Erythroblast (primary cell): ENCODE results near the gene MAD2L2.
A peak's percentile ranks its signal among the peaks of the same experiment; 100 is the strongest.

ENCODE experiments used
- DNase-seq, 2 experiments: peaks; one replicate each; lab custom pipeline; 2025; lab: John Stamatoyannopoulos, UW
- GATA1 ChIP-seq: IDR thresholded peaks from 2 replicates; pipeline ENCODE4 v1.6.1; 2011; ENCODE audit warnings: low read depth, mild to moderate bottlenecking, control low read depth, low read length, moderate library complexity
- POLR2A ChIP-seq: IDR thresholded peaks from 2 replicates; pipeline ENCODE4 v1.6.1; 2011; ENCODE audit warnings: mild to moderate bottlenecking, low read length

Gene MAD2L2

GRCh38 chr1:11649624-11650330 lies 31.2 kb downstream of the MAD2L2 start:
- DNase-seq, result no peak
- TF ChIP-seq GATA1 (no peak), POLR2A (no peak)

DNA sequence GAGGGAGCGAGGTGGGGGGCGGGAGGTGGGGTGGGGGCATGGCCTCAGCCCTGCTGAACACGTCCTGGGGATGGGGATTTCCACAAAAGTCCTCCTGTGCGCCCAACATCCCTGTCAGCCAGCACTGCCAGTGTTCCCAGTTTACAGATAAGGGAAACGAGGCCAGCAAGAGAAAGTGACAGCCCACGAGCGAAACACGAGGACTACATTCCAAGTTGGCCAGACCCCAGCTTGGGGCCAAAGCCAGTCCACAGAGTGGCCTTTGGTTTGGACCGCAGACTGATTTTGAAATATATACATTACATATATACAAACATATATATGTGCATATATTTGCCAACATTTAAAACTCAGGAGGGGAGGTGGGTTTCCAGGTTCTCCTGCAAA lies 31.7 kb downstream of the MAD2L2 start:
- DNase-seq, result no peak

GRCh38 chr1:11648732-11649158 lies 32.2 kb downstream of the MAD2L2 start:
- no peak for TF ChIP-seq POLR2A
- TF ChIP-seq GATA1, result no peak
- peak; percentile 42 to 49 for DNase-seq

More for the DNA sequence above, 31.7 kb downstream of the MAD2L2 start:
- no peak for TF ChIP-seq GATA1

GRCh38 chr1:11648039-11648438 lies 32.9 kb downstream of the MAD2L2 start:
- no peak for DNase-seq
- no peak for TF ChIP-seq POLR2A

- TF ChIP-seq POLR2A (no peak), GATA1 (no peak)
- no peak for DNase-seq
Measured at GRCh38 chr1:11647333-11647732, 33.6 kb downstream of the MAD2L2 start.

DNA sequence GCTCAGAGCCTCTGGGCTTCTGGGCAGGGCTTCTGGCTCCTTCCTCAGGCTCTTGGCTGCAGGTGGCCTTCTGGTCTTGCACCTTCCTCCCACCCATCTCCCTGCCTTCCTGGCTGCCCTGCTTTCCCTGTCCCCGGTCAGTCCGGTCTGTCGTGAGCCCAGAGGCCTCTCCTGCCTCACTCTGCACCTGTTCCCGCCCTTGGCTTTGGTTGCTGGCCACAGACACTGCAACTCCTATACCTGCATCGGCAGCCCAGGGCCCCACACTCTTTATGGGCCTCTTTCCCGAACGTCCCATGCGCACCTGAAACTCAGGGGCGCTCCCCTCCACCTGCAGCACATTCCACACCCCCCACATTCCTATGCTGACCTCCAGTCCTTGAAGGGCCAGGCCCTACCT lies 34.6 kb downstream of the MAD2L2 start:
- TF ChIP-seq POLR2A, result no peak
- no peak for DNase-seq

- TF ChIP-seq GATA1, result no peak
- TF ChIP-seq POLR2A, result no peak
- DNase-seq, result peak; percentile 74 to 86
Measured at GRCh38 chr1:11645670-11646265, 35.2 kb downstream of the MAD2L2 start.

DNA sequence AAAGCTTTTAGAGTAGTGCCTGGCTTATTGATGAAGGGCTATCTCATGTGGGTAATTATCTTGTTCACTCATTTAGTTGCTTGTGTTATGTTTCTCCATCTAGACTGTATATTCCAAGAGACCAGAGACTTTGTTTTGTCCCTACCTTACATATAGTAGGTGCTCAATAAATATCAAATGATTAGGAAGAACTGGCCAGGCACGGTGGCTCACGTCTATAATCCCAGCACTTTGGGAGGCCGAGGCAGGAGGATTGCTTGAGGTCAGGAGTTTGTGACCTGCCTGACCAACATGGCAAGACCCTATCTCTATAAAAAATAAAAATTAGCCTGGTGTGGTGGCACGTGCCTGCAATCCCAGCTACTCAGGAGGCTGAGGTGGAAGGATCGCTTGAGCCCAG lies 35.7 kb downstream of the MAD2L2 start:
- TF ChIP-seq GATA1 (no peak), POLR2A (no peak)
- no peak for DNase-seq

DNA sequence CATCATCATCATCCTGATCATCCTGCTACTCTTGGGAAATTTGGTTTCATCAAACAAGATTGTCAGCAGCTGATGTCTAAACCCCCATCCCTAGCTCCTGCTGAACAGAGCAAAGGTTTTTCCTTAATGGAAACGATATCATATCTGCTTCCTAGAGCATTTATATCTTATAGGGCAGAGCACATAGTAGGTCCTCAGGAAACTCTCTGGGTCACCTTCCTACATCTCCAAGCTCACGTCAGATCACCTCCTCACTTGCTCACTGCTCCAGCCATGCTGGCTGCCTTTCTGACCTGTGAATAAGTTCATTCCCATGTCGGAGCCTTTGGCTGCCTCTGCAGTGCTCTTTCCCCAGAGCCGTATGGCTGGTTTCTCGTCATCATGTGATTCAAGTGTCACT lies 37.2 kb downstream of the MAD2L2 start:
- no peak for TF ChIP-seq POLR2A
- no peak for TF ChIP-seq GATA1
- DNase-seq, result no peak

DNA sequence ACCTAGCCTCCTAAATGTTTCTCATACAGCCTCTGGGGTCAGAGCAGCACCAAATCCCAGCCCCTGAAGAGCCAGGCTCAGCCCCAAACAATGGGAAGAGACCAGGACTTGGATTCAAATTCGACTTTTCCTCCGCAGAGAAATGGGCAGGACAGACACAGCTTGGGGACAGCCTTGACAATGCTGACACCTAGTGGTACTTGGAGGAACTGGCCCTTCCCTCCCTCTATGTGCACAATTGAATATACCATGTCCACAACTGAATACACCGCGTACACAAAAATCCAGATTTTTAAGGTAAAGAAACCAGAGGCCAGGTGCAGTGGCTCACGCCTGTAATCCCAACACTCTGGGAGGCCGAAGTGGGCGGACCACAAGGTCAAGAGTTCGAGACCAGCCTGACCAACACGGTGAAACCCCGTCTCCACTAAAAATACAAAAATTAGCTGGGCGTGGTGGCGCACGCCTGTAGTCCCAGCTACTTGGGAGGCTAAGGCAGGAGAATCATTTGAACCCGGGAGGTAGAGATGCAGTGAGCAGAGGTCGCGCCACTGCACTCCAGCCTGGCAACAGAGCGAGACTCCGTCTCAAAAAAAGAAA lies 38.4 kb downstream of the MAD2L2 start:
- DNase-seq, result peak; percentile 57 to 81

DNA sequence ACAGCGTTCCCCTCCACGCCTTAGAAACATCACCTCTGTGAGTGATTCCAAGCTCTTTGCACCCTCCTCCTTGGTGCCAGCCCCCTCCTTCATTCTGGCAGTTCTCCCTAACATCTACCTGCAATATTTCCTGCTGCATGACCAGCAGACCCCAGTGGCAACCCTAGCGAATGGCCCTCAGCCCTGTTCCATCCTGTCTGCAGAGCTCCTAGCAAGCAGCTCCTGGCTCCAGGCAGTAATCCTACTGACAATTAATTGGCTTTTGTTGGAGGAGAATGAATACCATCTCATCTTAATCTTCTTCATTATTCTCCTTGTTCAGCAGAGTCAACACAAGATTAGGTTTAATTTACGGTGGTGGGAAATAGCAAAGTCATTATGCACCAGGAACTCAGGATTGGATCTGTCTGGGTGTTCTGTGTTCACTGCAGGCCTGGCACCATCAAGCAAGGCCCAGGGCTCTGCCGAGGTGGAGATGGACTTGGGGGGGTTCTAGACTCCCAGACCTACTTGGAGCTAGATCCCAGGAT lies 39.1 kb downstream of the MAD2L2 start:
- no peak for DNase-seq
- no peak for TF ChIP-seq GATA1
- no peak for TF ChIP-seq POLR2A

DNA sequence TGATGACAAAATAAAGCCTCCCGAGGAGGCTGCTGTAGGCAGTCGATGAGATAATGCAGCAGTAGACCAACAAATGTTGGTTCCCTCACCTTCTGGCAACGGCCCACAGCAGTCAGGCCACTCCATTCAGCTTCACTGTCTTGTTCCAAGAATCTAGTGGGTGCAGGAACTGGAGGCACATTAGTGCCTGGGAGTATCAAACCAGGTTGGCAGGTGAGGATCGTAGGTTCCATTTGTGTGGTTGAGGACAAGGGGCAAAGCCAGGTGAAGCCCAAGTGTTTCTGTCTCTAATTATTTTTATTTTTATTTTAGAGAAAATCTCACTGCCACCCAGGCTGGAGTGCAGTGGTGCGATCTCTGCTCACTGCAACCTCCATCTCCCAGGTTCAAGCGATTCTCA lies 40.0 kb downstream of the MAD2L2 start:
- TF ChIP-seq GATA1 (no peak), POLR2A (no peak)
- no peak for DNase-seq

DNA sequence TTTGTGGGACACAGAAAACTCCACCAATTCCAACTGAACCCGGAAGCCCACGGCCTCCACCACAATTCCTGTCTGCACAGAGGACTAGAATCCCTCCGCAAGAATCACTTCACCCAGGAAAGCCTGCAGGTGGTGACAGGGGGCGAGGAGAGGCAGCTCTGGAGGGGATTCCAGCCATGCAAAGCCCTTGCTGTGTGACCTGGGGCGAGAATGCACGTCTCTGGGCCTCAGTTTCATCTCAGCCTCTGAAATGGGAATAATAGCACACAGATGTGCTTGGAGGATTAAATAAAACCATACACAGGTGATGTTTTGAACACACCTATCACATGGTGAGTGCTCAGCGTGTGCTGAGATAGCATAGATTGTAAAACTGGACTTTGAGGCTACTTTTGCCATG lies 40.8 kb downstream of the MAD2L2 start:
- TF ChIP-seq POLR2A, result no peak
- TF ChIP-seq GATA1, result no peak
- DNase-seq, result no peak

DNA sequence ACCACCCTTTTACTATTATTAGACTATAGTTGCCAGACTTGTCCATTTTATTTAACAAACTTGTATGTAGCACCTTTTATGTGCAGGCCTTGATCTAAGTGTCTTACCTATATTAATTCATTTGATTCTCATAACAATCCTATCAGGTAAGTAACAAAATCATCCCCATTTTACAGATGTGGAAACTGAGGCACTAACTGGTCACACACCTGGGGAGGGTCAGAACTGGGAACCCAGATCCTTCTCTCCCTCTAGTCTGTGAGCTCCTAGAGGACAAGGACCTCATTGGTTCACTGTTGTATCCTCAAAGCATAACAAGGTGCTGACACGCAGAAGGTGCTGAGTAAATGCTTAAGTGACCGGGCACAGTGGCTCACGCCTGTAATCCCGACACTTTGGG lies 41.6 kb downstream of the MAD2L2 start:
- DNase-seq, result no peak
- no peak for TF ChIP-seq POLR2A
- TF ChIP-seq GATA1, result no peak
